ENCODE data around the gene ATP6V0D1.

GRCh38 chr16:67460961-67461360 lies 20.0 kb downstream of the ATP6V0D1 start:
- TF ChIP-seq CTCF (IDR thresholded peaks at IDR 0.05) = no peak
- TF ChIP-seq POLR2A (IDR thresholded peaks at IDR 0.05) = no peak
